ENCODE results near the gene TRIM16.
"Not testable (repeated sequence)": the region's sequence is repeated elsewhere in the genome, so short reads cannot be mapped to it uniquely, and the experiment has no call there.

DNA sequence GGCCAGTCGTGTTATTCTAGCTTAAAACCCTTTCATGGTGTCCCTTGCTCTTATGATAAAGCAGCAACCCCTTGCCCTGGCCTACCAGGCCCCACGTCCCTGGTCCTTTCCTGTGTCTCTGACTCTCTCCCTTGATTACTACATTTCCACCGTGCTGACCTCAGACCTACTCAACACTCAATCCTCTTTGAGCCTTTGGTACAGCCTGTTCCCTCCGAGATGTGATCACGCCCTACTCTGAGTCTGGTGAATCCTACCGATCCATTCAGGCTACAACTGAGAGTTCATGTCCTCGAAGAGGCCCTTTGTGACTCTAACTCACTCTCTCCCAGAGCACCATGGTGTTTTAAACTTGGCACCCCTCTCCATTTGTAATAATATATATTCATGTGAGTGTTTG lies 54.1 kb downstream of the TRIM16 start:
- TF ChIP-seq, protein P1, sequence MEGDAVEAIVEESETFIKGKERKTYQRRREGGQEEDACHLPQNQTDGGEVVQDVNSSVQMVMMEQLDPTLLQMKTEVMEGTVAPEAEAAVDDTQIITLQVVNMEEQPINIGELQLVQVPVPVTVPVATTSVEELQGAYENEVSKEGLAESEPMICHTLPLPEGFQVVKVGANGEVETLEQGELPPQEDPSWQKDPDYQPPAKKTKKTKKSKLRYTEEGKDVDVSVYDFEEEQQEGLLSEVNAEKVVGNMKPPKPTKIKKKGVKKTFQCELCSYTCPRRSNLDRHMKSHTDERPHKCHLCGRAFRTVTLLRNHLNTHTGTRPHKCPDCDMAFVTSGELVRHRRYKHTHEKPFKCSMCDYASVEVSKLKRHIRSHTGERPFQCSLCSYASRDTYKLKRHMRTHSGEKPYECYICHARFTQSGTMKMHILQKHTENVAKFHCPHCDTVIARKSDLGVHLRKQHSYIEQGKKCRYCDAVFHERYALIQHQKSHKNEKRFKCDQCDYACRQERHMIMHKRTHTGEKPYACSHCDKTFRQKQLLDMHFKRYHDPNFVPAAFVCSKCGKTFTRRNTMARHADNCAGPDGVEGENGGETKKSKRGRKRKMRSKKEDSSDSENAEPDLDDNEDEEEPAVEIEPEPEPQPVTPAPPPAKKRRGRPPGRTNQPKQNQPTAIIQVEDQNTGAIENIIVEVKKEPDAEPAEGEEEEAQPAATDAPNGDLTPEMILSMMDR (IDR thresholded peaks at IDR 0.05) = not testable (repeated sequence)
- not testable (repeated sequence) for TF ChIP-seq POLR2A (IDR thresholded peaks at IDR 0.05)
